ENCODE results near the gene LRRK1. TPM values are rescaled to one million over a fixed set of nuclear protein-coding genes. Genes with fewer than 3 reads are reported as not detected.

LRRK1 gene
- total RNA-seq, 1 experiment from 2014 or later: 7.0 TPM

GRCh38 chr15:100948430-100948762 lies 29.2 kb downstream of the LRRK1 start:
- CTCF ChIA-PET: no interaction called here

GRCh38 chr15:100949691-100950090 lies 30.5 kb downstream of the LRRK1 start:
- Histone ChIP-seq H3K9me3 (ENCODE audit: low read length) (no peaks in the 10 kb centered on the region), H3F3A (ENCODE audit: low read length, unreplicated experiment) (no peaks in the 10 kb centered on the region)

More at GRCh38 chr15:100948430-100948762, 29.2 kb downstream of the LRRK1 start:
- Histone ChIP-seq H4K20me1 (ENCODE audit: low read length) (no peaks in the 10 kb centered on the region), H3K4me3 (ENCODE audit: low read length) (no peak overlapping the region), H3K9ac (ENCODE audit: low read length) (no peak overlapping the region), H3K4me1 (ENCODE audit: insufficient read depth, low read length) (no peaks in the 10 kb centered on the region), H3F3A (ENCODE audit: low read length, unreplicated experiment) (no peaks in the 10 kb centered on the region), H3K9me2 (replicated peaks; ENCODE audit: low read length) (no peaks in the 10 kb centered on the region), H3K9me3 (ENCODE audit: low read length) (no peaks in the 10 kb centered on the region), H3K36me3 (ENCODE audit: low read depth, low read length) (no peaks in the 10 kb centered on the region), H3K27ac (ENCODE audit: low read length) (no peak overlapping the region), H3K27me3 (ENCODE audit: low read length) (no peaks in the 10 kb centered on the region), H3K79me2 (ENCODE audit: low read length) (no peaks in the 10 kb centered on the region), H2AFZ (ENCODE audit: low read length) (no peak overlapping the region), H3K4me2 (ENCODE audit: low read length) (no peak overlapping the region)
- no TSS peak for BruUV-seq (replicated peaks)
- intact Hi-C loops (cut with micrococcal nuclease): no loop called here
- ATAC-seq: no peak
- POLR2A ChIA-PET (ENCODE audit: unreplicated experiment): no interaction called here
- no peak for DNase-seq
- TF ChIP-seq CTCF (conservative IDR thresholded peaks at IDR 0.05; ENCODE audit: low read depth, low read length) (no peak), EZH2 (IDR thresholded peaks at IDR 0.05; ENCODE audit: low read length, unreplicated experiment) (no peak), EZH2phosphoT487 (IDR thresholded peaks at IDR 0.05; ENCODE audit: borderline replicate concordance, low read length) (no peak)

GRCh38 chr15:100951965-100952364 lies 32.8 kb downstream of the LRRK1 start:
- DNase-seq: no peak
- peaks cover 9% of the 10 kb centered on the region for H3K79me2 ChIP-seq (ENCODE audit: low read length)
- no peak for TF ChIP-seq CTCF (conservative IDR thresholded peaks at IDR 0.05; ENCODE audit: low read depth, low read length)
- no peak for TF ChIP-seq EZH2 (IDR thresholded peaks at IDR 0.05; ENCODE audit: low read length, unreplicated experiment)
- no peaks in the 10 kb centered on the region for H3K9me2 ChIP-seq (replicated peaks; ENCODE audit: low read length)
- no TSS peak for BruUV-seq (replicated peaks)
- CTCF ChIA-PET: no interaction called here
- H3K27ac ChIP-seq (ENCODE audit: low read length): no peak overlapping the region
- H3K27me3 ChIP-seq (ENCODE audit: low read length): no peaks in the 10 kb centered on the region
- H3K9me3 ChIP-seq (ENCODE audit: low read length): no peaks in the 10 kb centered on the region
- H2AFZ ChIP-seq (ENCODE audit: low read length): no peak overlapping the region
- H3K4me3 ChIP-seq (ENCODE audit: low read length): no peak overlapping the region
- H3K4me2 ChIP-seq (ENCODE audit: low read length): no peak overlapping the region
- POLR2A ChIA-PET (ENCODE audit: unreplicated experiment): no interaction called here
- H3K9ac ChIP-seq (ENCODE audit: low read length): no peak overlapping the region
- H3K4me1 ChIP-seq (ENCODE audit: insufficient read depth, low read length): no peaks in the 10 kb centered on the region; the same call in 1 of the 2 replicates
- H3F3A ChIP-seq (ENCODE audit: low read length, unreplicated experiment): no peaks in the 10 kb centered on the region
- no peak for ATAC-seq
- H3K36me3 ChIP-seq (ENCODE audit: low read depth, low read length): no peaks in the 10 kb centered on the region
- H4K20me1 ChIP-seq (ENCODE audit: low read length): no peaks in the 10 kb centered on the region
- intact Hi-C loops (cut with micrococcal nuclease): no loop called here

More at GRCh38 chr15:100949691-100950090, 30.5 kb downstream of the LRRK1 start:
- Histone ChIP-seq H2AFZ (ENCODE audit: low read length) (no peak overlapping the region), H3K4me1 (ENCODE audit: insufficient read depth, low read length) (no peaks in the 10 kb centered on the region), H3K27ac (ENCODE audit: low read length) (no peak overlapping the region), H4K20me1 (ENCODE audit: low read length) (no peaks in the 10 kb centered on the region), H3K4me2 (ENCODE audit: low read length) (no peak overlapping the region), H3K27me3 (ENCODE audit: low read length) (no peaks in the 10 kb centered on the region), H3K36me3 (ENCODE audit: low read depth, low read length) (no peaks in the 10 kb centered on the region), H3K9ac (ENCODE audit: low read length) (no peak overlapping the region), H3K79me2 (ENCODE audit: low read length) (no peaks in the 10 kb centered on the region), H3K9me2 (replicated peaks; ENCODE audit: low read length) (no peaks in the 10 kb centered on the region), H3K4me3 (ENCODE audit: low read length) (no peak overlapping the region)
- TF ChIP-seq CTCF (conservative IDR thresholded peaks at IDR 0.05; ENCODE audit: low read depth, low read length) (no peak), EZH2 (IDR thresholded peaks at IDR 0.05; ENCODE audit: low read length, unreplicated experiment) (no peak), EZH2phosphoT487 (IDR thresholded peaks at IDR 0.05; ENCODE audit: borderline replicate concordance, low read length) (no peak)
- ATAC-seq (no peak), DNase-seq (no peak)
- ChIA-PET POLR2A (ENCODE audit: unreplicated experiment) (no interaction called here), CTCF (no interaction called here)
- intact Hi-C loops (cut with micrococcal nuclease): no loop called here
- BruUV-seq (replicated peaks): no TSS peak
